Measurements from ENCODE around the gene IRF2BP2.
A peak's percentile ranks its signal among the peaks of the same experiment; 100 is the strongest.
"Not testable (repeated sequence)": the region's sequence is repeated elsewhere in the genome, so short reads cannot be mapped to it uniquely, and the experiment has no call there.

Gene IRF2BP2

DNA sequence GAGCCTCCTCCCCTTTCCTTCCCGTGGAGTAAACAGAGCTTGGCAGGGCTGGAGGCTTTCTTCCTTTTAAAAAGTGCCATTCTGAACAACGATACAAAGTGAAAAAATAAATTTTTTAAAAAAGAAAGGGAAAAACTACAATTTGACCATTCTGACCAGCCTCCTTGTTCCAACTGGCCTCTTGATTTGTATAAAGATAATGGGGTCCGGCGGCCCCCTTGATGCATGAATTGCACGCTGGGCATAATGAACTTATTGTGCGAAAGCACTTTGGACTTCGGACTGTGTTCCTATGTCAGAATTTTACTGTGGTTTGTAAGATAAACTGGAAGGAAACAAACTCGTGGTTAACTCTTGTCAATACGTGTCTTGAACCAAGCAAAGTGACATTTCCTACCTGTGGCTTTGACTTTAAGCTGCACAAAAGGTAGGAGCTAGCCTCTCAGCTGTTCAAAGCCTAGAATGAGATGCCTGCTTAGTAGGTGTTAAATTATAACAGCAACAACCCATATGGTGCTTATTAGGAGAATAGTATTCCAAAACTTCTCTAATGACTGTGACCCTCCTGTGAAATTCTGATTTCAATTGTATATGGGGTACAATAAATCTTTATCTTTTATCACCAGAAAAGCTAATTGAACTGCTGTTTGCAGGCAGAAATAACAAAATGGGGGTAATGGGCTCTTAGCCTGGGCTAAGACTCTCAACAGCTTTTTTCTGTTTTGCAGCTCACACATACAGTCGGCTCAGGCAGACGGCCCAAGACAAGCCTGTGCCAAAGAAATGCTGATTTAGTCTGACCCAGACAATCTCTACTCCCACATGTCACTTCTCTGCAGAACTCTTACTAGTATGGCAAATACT, 9.3 kb downstream of the IRF2BP2 start:
- peak in 3 of 5 experiments; percentile 9 to 85 (median 66) for DNase-seq

DNA sequence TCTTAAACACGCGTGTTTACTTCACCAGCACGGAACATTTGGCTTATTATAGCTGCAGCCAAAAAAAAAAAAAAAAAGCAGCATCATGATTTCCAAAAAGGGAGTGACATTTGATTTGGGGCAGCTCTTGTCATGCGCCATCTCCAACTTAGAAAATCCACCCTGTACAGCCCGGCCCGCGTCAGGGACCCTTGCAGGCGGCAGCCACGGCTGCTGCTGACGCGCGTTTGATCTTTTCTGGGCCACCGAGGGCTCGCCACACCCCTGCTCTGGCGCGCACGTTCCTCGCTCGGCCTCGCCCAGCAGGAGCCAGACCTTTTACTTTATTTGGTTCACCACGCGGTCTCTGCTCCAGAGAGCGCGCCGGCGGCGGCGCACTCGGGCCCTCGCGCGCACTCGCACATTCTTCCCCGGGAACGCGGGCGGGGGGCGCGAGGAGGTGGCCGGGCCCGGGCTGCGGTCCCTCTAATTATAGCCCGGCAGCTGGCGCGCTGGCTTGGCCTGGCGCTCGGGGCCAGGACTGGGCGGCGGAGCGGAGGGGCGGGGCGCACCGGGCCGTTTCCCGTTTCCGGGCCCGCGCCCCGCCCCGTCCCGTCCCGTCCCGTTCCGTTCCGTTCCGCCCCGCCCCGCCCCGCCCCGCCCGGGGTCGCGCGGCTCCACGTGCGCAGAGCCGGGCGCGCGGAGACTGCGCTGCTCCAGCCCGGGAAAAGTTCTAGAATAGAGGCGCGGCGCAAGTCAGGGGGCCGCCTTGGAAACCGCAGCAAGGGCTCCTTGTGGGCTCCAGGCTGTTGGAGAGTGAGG, 10.2 kb downstream of the IRF2BP2 start:
- peak; percentile 46 to 90 (median 67) for DNase-seq

DNA sequence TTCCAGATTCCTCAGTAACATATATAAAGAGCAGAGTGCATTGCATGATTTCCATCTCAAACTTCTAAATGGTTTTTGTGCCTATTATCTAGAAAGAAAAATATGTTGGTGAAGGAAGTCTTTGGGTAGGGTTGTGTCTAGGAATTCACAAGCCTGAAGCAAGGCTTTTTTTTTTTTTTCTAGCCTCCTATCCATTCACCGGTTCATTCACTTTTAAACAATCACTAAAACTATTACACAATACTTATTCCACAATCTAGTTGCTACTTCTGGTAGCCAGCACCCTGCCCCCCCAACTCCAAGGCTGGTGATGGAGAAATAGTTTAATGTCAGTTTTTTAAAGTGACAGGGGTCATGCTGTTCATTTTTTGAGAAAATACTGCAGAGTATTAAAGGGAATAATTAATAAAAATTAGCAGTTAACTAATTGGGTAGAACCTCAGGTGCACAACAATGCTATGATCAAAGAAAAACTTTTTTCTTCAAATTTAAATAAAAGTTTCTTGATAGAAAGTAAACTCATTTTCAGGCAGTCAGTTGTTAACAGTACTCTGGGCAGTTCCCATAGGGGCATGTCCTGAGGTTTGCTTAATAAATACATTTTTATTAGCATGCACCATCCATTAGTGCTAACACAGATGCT, 10.9 kb downstream of the IRF2BP2 start:
- no peak for DNase-seq

DNA sequence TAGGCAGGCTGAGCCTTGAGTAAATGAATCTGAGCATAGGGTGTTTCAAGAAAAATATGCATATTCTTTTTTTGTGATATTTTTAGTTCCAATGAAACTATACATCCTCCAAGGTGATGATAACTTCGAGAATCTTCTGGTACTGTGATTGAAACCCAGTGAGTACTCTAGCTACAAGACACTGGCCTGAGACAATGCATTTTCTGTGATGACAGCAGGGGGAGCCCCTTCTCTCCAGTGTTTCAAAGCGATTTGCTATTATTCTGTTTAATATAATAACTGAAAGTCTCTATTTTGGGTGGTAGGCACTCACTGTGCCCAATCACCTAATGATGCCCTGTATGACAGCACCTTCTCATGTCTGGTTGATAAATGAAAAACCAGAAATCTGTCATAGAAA, 12.1 kb downstream of the IRF2BP2 start:
- DNase-seq: peak in 4 of 5 experiments; percentile 39 to 73 (median 42)

DNA sequence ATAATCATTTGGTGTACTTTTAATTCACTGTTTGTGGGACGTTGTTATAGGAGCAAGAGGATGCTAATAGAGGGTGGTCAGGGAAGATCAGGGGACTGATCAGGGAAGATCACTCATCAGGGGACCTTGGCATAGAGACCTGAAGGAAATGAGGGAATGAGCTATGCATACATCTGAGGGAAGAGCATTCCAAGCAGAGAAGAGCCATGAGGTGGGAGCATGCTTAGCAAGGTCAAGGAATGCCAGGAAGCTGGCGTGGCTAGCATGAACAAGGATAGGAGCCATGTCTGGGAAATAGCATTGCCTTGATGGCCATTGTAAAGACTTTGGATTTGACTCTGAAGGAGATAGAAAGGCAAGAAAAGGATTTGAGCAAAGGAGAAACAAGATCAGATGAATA, 14.1 kb downstream of the IRF2BP2 start:
- no peak for DNase-seq

DNA sequence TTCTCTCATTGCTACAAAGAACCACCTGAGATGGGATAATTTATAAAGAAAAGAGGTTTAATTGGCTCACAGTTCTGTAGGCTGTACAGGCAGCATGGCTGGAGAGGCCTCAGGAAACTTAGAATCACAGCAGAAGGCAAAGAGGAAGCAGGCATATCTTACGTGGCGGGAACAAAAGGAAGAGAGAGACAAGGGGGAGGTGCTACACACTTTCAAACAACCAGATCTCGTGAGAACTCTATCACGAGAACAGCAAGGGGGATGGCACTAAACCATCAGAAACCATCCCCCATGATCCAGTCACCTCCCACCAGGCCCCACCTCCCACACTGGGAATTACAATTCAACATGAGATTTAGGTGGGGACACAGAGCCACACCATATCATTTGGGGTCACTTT, 15.4 kb downstream of the IRF2BP2 start:
- DNase-seq: not testable (repeated sequence)

DNA sequence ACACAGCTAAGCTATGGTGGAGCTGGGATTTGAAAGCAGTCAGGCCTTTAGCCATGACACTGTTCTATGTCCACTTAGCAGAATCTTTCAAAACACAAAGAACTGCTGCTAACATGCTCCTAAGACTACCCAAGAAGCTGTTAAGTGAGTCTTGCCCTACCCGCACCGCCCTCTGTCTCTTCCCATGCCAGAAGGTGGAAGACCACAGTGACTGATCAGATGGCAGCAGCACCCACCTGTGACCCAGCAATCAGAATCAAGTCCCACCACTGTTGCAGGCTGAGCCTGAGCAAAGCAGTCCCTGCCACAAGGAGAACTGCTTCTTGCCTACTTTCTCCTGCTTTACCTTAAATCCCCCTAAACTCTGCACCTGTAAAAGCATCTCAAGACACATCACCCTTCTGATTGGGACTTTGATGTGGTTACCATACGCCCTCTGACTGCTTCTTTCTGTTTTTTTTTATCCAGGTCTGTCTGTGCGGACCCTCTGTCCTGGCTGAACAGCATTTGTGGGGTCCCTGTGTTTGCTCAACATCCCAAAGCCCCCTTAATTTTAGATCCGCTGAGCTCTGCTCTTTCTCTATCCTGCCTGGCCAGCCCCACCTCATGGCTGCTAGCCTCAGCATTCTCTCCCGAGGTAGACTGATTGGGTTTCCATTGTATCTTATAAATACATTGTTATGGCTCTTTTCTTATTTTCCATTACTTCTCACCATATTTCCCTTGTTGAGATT, 16.0 kb downstream of the IRF2BP2 start:
- no peak for DNase-seq

DNA sequence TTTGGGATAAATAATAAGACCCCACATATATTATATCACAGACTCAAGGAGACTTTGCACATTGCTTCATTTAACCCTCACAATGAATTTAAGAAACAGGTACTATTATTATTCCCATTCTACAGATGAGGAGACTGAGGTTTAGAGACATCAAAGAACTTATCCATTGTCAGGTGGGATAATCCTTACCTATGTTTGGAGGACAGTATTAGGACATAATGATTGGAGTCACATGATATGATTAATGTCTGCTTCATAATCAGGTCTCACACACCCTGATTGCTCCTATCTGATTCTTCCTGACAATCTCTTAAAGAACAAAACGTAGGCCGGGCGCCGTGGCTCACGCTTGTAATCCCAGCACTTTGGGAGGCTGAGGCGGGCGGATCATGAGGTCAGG, 16.9 kb downstream of the IRF2BP2 start:
- no peak for DNase-seq

DNA sequence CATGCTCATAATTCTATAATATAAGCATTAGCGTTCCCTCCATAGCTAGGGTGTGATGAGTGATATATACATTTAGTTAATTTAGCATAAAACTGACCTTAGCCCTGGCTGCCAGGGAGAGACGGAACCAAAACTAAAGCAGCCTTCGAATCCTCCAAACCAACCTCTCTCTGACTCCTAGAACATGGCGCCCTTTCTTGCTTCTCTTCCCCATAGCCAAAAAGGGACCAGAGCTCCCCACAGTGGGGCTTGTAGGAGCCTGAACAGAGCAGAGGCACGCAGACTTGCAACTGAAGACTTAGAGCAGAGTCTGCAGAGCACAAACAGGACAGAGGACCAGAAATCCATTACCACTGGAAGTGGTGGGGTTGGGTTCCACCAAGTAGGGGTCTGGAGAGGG, 17.7 kb downstream of the IRF2BP2 start:
- DNase-seq: no peak

DNA sequence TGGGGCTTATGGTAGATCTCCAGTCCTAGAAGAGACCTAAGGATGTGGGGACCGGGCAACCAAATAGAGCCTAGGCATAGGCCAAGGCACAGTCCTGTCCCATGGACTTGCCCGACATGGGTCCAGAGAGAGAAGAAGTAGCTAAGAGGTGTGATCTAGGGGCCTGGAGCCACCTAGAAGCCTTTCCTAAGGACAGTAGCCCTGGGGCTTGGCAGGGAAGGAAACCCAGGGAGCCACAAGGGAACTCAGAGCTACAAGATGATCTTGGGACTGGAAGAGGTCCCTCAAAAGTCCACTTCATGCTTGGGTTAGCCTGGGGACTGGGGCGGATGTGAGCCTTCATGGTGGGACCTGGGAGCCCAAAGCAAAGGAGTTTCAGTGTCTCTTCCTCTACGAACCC, 18.8 kb downstream of the IRF2BP2 start:
- no peak for DNase-seq

DNA sequence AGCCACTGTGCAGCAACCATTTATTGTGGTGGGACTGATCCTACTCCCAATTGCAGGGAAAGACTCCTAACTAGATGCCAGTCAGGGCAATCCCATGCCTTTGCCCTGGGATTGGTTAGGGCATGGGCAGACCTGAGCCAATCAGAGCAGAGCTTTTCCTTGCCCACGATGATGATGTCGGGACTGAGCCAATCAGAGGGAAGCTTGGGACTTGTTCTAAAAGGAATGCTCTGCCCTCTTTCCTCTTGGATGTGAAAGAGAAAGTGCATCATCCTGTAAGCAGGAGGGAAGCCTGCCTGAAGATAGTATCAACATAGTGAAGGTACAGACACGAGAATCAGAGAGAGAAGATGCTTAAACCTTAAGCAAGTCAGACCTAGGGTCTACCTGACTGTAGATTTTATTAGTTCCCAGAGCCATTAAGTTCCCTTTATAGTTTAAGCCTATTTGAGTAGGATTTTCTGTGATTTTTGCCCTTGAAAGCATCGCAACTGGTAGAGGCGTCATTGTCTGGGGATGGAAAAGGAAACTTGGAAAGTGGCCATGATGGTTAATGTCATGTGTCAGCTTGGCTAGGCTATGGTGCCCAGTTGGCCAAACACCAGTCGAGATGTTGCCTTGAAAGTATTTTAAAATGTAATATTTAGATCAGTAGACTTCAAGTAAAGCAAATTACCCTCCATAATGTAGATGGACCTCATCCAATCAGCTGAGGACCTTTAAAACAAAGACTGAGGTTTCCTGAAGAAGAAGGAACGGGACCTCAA, 19.9 kb downstream of the IRF2BP2 start:
- DNase-seq: no peak

DNA sequence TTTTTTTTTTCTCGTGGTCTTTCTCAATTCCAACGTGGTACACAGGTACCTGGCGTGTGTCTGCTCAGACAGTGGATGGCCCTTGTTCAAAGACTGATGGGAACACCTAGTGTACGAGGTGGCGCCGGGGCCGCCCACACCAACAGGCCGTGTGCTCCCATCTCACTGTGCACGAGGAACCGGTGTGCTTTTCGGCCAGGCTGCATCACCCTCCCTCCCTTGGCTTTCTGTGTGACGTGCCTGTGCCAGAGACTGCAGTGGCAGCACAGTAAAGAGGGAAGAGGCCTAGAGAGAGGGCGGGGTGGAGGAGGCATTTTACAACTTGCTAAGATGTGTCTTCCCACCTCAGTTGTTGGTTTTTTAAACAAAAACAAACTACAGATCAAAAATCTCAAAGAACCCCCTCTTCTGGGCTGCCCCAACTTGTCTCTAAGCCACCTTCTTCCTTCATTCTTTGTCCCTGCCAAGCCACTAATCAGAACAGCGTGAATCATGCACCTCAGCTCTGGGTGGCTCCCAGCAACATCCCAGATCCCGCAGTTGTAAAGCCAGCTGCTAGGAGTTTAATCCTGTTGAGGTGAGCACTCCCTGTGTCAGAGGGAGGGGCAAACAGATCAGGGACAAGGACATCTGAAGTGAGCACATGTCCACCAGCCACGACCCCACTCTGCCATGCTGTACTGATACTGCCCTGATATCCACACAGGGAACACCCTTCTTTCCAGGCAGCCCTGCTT, 20.7 kb downstream of the IRF2BP2 start:
- DNase-seq: no peak

DNA sequence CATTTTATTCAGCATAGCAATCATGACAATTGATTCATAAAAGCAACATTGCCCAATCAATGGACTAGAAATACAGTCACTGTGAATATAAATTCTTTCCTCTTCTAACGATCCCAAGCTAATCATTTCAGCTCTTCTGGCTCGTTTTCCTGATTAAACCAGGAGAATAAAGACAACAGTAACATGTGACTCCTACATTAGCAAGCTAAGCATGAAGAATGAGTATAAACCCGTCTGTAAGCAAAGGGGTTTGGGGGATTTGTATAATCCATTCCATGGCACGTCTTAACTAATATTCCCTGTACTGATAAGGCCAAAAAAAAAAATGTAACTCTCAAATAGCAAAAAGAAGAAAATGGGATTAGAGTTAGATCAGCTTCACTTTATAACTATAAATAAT, 21.6 kb downstream of the IRF2BP2 start:
- DNase-seq: no peak

DNA sequence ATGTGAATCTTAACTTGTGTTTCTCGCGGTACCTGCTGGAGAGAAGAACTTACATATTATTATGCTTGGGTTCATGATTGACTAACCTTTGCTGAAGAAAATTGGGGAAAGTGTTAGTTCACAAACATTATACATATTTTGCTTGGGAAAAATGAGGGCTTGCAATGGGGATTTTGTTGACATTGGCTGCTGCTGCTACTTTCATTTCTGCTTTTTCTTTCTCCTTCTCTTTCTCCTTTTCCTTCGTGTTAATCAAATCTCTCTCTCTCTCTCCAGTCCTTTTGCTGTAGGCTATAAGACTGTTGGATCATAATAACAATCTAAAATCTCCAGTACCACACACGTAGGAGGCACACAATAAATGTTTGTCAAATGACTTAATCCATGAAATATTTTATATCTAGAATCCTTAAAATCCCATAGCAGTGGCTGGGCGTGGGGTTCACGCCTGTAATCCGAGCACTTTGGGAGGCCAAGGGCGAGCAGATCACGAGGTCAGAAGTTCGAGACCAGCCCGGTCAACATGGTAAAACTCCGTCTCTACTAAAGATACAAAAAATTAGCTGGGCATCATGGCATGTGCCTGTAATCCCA, 23.0 kb downstream of the IRF2BP2 start:
- DNase-seq: no peak

DNA sequence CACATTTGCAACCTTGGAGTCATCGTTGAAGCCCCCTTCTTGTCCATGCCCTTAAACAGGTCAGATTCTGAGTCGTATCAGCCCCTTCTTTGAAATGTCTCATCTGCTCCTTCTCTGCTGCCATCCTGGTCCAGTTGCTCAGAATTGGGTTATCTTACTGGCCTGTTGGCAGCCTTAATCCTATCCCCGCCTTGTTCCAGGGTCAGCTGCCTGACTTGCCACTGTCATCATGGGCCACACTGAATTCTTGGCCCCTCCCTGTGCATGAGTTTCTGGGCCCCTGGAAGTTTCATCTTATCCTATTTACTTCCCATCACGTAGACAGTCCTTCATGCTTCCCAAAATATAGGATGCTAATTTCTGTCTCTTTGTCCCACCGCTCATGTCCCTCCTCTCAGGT, 23.7 kb downstream of the IRF2BP2 start:
- DNase-seq: no peak

DNA sequence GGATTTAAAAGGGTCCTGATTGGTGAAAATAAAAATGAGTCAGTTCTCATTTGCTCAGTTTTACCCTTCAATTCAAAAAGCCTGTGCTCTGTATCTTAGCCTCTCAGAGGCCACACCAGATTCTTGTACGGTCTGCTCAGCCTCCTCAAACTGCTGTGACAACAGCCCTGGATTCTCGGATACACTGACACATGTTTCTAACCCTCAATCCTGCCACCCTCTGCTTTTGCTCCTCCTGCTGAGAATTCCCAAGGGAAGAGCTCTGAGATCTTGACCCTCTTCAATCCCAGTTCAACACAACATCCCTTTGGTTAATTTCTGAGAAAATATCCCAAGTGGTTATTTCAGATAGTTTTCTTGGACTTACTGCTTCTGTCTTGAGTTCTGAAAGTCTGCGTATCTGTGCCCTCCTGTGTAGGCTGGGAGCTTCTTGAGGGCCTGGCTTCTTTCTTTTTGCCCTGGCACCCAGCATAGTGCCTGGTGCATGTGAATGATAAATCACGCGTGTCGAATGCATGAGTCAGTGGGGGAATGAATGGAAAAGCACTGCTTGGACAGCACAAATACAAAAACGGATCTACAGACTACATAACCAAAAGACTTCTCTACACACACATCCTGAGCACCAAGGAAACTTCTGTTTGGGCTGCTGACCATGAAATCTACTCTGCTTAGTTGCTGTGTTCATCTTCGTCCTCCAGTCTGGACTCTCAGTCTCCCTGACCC, 24.5 kb downstream of the IRF2BP2 start:
- DNase-seq: no peak

DNA sequence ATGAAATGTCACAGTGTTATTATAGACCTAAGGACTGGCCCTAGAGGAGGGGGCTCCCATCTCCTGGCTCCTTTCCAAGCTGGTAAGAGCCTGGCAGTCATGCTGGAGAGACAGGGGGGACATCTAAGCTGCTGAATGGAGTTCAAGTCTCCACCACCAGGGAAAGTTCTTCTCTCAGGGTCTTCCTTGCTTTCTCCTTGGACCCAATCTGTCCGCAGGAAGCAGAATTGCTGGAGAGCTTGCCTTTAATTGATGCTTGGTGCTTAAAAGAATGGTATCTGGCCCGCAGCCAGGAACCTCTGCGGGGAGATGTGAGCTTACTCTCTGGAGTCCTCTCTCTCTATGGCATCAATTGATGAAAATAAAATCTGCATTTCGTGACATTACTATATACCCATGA, 25.1 kb downstream of the IRF2BP2 start:
- DNase-seq: no peak

DNA sequence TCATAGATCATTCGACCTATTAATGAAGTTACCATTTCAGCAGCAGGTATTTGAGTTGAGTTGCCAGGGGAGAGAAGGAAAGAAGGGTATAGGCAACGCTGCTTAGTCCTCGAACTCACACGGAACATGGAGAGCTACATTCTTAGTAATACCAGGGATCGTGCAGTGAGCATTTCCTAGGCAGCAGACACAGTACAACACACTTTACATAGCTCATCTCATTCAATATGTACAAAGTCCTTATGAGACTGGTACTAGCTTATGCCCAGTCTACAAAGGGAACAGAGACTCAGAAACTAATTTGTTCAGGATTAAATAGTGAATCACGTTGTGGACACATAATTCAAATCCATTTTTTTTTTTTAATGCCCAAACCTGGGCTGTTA, 25.6 kb downstream of the IRF2BP2 start:
- DNase-seq: no peak

DNA sequence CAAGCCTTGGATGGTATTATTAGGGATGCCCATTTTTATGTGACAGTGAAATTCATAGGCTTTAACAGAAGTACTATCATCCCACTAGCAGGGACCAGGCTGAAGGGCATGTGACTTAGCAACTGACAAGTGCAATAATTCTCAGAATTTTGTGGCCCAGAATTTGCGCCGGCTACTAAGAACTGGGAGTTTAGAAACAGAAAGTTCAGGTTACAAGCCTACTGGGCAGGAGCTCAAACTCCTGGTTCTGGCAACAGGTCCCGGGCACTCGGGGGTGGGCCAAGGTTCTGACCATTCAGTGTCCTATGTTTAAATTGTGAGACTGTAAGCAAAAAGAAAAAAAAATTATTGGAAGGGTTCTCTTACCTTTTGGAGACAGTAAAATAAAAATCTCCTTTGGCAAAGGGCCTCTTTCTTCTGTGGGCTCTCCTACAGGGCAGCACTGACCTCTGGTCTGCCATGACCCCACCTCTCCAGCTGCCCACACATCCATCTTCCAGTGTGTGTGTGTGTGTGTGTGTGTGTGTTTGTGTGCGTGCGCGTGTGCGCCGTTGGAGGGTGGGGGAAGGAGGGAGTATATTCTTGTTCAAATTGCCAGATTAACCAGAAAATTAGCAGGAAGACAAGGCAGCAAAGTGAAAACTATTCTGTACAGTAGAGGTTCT, 26.1 kb downstream of the IRF2BP2 start:
- DNase-seq: no peak
